ENCODE data around the gene STX8.

GRCh38 chr17:9553181-9553580, 22.4 kb downstream of the STX8 start:
- TF ChIP-seq, protein P1, sequence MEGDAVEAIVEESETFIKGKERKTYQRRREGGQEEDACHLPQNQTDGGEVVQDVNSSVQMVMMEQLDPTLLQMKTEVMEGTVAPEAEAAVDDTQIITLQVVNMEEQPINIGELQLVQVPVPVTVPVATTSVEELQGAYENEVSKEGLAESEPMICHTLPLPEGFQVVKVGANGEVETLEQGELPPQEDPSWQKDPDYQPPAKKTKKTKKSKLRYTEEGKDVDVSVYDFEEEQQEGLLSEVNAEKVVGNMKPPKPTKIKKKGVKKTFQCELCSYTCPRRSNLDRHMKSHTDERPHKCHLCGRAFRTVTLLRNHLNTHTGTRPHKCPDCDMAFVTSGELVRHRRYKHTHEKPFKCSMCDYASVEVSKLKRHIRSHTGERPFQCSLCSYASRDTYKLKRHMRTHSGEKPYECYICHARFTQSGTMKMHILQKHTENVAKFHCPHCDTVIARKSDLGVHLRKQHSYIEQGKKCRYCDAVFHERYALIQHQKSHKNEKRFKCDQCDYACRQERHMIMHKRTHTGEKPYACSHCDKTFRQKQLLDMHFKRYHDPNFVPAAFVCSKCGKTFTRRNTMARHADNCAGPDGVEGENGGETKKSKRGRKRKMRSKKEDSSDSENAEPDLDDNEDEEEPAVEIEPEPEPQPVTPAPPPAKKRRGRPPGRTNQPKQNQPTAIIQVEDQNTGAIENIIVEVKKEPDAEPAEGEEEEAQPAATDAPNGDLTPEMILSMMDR (IDR thresholded peaks at IDR 0.05; ENCODE audit: low read depth, low read length) = no peak
- no peak for TF ChIP-seq EZH2phosphoT487 (IDR thresholded peaks at IDR 0.05; ENCODE audit: low read depth)
